GM19238 (cell line): ENCODE data around the gene DRG1.
"Not testable (repeated sequence)": the region's sequence is repeated elsewhere in the genome, so short reads cannot be mapped to it uniquely, and the experiment has no call there.

ENCODE experiments used
- DNase-seq: peaks from one replicate; pipeline ENCODE4 v3.0.0; 2011; ENCODE audit warnings: low spot score; ENCODE audit not compliant: insufficient read length

DRG1 gene

GRCh38 chr22:31442768-31443489 is 43.5 kb downstream of the DRG1 start:
- DNase-seq, result no peak

- DNase-seq, result no peak
Observed at GRCh38 chr22:31443516-31443915, 44.1 kb downstream of the DRG1 start.

GRCh38 chr22:31445642-31446041 is 46.2 kb downstream of the DRG1 start:
- DNase-seq, result no peak

GRCh38 chr22:31446208-31446607 is 46.8 kb downstream of the DRG1 start:
- no peak for DNase-seq

GRCh38 chr22:31446767-31447166 is 47.4 kb downstream of the DRG1 start:
- no peak for DNase-seq

GRCh38 chr22:31447337-31447736 is 47.9 kb downstream of the DRG1 start:
- no peak for DNase-seq

GRCh38 chr22:31448382-31448781 is 49.0 kb downstream of the DRG1 start:
- DNase-seq, result no peak

DNA sequence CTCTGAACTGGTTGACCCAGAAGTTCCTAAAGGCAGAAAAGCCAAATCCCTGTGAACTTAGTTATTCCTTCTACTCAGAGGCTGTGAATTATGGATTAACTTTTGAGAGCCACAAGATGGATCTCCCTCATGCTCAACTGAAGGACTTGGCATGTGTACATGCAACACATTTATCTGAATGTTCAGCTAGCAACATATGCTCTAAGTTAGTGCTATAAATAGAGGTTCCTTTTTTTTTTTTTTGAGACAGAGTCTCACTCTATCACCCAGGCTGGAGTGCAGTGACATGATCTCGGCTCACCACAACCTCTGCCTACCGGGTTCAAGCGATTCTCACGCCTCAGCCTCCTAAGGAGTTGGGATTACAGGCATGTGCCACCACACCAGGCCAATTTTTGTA is 50.1 kb downstream of the DRG1 start:
- no peak for DNase-seq

- no peak for DNase-seq
Observed at GRCh38 chr22:31451709-31452571, 52.5 kb downstream of the DRG1 start.

GRCh38 chr22:31461699-31462098 is 62.3 kb downstream of the DRG1 start:
- no peak for DNase-seq

- DNase-seq, result no peak
Observed at GRCh38 chr22:31465307-31465706, 65.9 kb downstream of the DRG1 start.

DNA sequence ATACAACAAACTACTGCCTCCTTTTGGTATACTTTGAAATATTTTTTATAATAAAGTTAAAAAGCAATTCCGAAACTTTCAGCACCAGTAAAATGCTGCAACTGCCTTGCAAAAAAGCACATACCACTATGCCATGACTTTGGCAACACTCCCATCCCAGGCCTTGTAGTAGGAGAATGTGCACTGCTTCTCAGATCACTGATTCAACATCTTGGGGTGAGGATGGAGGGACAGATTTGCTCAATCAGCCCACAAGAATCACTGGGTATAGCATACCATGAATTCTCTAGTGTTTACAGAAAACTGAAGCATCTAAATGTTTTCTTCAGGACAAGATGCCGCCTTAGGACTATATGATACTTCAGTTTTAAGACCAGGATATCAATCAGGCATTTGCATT is 75.3 kb downstream of the DRG1 start:
- no peak for DNase-seq

GRCh38 chr22:31475800-31476199 is 76.4 kb downstream of the DRG1 start:
- DNase-seq, result no peak

DNA sequence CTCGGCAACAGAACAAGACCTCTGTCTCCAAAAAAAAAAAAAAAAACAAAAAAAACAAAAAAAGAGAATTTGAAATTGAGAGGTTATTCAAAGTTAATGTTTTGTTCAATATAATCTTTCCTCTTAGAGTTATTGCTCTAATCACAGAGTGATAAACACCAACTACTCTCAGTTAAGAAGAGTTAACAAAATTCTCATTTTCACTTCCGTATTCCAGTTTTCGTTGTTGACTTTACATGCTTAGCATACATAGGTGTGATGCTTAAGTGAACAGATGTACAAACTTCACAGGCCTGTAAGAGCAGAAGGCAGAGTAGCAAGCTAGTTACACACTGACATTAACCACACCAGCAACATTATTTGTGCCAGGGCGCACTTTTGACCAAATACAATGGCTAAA is 77.9 kb downstream of the DRG1 start:
- DNase-seq, result peak; percentile 25

DNA sequence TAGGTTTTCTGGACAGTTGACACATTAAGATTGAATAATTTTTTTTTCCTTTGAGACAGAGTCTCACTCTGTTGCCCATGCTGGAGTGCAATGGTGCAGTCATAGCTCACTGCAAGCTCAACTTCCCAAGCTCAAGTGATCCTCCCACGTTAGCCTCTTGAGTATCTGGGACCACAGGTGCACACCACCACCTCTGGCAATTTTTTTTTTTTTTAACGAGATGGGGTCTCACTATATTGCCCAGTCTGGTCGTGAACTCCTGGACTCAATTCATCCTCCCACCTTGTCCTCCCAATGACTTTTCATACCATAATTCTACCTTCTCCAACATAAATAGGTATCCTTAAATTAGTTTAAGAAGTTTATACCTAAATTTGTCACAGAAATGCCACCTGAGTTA is 81.7 kb downstream of the DRG1 start:
- no peak for DNase-seq

GRCh38 chr22:31482470-31482869 is 83.1 kb downstream of the DRG1 start:
- not testable (repeated sequence) for DNase-seq
